GM19468 (cell line): ENCODE results near the gene PSMB7.

Experiments
- ATAC-seq: cut with Tn5 transposase; IDR thresholded peaks from one replicate; pipeline ENCODE4 v1.9.1; 2021; ENCODE audit warnings: mild to moderate bottlenecking, moderate library complexity, moderate number of reproducible peaks; ENCODE audit not compliant: unreplicated experiment; ENCODE audit errors: extremely low read depth

The PSMB7 gene

DNA sequence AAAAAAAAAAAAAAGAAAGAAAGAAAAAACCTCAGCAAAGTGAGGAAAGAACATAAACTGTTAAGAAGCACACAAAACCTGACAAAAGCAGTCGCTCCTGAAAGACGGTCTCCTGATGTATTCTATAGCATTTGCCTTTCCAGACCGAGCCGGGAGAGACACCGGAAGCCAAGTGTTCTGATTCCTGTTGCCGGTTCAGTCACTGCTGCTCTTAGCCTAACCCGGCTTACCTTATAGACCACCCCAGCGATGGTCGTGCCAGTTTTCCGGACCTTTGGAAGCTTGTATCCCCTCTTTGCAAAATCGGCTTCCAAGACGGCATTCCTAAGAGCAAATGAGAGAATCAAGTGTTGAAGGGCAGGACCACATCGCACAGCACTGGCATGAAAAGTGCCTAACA, 630 bp downstream of the PSMB7 start:
- ATAC-seq = no peak

DNA sequence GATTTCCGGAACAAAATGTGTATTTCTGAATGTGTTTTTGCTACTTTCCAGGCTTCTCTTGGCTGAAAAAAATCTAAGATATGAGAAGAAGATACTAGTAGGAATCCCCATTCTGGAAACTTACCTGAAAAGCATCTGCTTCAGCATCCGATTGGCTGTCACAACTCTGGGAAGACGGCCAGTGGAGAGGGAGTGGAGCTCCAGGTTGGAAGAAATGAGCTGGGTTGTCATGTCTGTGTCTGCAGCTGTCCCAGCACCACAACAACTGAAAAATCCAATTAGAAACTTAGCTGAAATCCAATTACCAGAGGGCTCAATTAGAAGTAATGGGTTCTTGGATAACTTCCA, 3.0 kb downstream of the PSMB7 start:
- no peak for ATAC-seq

DNA sequence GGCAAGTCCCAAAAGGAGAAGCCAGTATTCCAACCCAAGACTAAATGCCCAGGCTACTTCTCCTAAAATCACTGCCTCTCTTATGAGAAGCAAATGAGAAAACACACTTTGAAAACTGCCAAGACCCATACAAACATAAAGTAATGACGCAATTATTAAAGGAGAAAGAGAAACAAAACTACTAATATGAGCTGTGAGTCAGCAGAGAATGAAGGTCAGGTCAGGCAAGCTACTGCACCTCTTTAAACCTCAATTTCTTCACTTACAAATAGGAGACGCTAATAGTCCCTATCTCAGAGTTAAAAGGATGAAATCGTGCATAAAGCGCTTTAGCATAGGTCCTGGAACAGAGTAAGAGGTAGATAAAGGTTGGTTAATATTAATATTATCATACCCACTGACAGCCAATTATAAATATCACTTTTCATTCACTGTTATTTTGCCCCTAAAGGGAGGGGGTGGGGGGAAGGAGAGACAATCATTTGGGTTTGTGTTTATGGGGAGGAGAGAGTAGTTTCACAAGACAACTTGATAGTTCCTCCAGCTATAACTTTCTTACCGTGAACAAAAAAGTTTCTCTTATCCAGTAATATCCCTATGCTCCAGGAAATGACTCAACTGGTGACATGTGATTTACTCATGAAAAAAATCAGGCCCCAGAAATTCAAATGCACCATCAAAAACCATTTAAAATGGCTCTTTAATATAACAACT, 3.6 kb downstream of the PSMB7 start:
- no peak for ATAC-seq

DNA sequence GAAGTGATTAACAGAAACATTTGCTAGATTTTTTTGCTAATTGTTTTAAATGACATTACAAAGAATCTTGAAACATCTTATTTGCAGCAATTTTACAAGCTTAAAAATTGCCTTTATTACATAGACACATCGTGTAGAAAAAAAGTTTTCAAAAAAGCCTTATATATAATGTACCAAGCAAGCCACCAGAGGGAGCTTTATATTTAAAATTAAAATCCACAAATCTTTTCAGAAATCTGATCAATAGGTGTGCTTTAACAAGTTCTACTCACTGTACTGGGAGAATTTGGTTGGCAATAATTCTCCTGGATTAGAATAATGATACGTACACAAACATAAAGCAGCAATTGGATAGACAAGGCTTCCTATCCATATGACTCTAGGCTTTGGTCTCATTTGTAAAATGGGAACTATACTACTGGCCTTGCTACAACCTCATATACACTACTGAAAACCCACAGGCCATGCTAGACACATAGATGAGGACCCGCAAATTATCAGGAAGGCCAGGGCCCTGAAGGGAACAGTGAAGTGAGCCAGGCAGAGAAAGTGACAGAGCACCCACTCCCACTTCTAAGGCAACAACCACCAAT, 4.8 kb downstream of the PSMB7 start:
- no peak for ATAC-seq

DNA sequence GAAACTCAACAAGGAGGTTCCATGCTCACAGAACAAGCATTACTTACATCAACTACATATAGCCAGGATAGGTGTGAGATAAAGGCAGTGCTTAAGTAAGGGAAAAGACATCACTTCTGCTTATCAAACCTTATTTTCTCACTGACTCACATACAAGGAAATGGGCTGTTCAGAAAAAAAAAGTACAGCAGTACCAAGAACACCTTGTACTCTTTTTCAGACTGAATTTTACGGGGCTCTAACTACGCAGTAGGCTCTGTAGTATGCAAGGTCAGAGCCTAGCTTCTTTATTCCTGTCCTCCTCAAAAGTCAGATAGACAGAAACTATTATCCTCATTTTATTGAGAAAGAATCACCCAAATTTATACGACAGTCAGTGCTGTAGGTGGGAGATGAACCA, 5.8 kb downstream of the PSMB7 start:
- ATAC-seq = no peak

DNA sequence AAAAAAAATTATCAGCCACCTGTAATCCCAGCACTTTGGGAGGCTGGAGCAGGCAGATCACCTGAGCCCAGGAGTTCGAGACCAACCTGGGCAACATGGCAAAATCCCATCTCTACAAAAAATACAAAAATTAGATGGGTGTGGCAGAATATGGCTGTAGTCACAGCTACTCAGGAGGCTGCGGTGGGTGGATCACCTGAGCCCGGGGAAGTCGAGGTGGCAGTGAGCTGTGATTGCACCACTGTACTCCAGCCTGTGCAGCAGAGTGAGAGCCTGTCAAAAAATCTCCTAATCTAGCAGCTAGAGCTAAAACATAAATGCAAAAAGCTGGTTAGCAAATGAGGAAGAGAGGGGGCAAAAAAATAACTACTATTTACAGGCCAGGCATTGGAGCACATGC, 12.0 kb downstream of the PSMB7 start:
- ATAC-seq = no peak

DNA sequence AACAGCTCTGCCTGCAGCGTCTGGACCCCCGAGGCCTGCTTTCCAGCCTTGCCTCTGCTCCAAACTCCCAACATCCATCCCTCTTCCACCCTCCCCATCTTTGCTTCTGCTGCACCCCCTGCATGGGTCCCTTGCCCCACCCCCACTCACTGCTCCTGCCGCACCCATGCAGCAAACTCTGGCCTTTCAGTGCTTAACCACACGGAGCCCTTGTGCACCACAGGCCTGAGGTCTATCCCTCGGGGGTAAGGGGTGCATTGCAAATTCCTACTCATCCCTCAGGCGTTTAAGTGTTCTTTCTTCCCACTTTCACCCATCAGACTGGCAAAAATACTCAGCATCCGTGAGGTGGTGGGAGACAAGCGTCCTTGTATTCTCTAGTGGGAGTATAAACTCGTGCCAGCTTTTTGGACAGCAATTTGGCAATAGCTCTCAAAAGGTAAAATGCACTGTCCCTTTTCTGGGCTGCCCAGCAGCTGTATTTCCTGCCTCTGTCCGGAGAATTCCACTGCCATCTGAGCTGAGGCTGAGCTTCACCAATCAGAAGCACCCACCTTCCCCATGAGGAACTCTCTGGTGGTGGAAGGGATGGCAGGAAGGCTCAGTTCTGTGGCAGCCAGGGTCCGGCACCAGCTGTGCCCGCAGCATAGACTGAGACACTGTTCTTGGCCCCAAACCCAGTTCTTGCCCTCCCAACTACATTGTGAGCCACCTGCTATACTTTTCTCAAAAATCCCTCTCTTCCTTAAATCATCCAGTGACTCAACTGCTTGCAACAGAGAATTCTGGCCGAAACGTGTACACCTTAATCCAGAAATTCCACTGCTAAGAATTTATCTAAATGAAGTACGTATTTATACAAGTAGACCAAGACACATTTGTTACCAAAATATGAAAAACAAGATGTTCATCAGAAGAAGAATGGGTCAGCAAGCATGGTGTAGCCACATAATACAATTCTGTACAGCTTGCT, 15.0 kb downstream of the PSMB7 start:
- no peak for ATAC-seq

DNA sequence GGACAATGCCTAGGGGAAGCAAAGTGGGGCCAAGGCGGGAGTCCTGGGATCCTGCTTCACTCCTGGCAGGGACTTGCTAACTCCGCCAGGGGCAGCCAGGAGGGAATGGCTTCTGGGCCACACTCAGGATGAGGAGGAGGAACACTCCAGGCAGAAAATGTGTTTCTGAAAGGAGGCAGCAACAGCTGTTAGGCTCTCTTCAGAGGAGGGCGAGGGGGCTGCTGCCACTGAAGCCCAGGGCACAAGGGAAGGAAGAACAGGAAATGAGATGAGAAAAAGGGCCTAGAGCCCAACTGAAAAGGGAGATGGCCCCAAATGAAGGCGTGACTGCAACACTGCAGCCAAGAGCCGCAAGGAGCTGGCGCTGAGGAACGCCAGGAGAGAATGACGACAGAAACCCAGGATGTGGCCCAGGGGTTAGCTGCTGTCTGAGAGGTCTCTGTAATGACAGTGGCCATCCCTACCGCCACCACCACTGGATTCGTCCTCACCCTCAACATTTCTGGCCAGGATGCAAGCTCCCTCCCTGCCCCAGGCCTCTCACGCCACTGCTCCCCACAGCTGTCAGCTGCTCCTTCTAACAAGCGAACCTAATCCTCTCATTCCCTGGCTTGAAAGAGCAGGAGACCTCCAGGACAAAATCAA, 15.8 kb downstream of the PSMB7 start:
- ATAC-seq = no peak

DNA sequence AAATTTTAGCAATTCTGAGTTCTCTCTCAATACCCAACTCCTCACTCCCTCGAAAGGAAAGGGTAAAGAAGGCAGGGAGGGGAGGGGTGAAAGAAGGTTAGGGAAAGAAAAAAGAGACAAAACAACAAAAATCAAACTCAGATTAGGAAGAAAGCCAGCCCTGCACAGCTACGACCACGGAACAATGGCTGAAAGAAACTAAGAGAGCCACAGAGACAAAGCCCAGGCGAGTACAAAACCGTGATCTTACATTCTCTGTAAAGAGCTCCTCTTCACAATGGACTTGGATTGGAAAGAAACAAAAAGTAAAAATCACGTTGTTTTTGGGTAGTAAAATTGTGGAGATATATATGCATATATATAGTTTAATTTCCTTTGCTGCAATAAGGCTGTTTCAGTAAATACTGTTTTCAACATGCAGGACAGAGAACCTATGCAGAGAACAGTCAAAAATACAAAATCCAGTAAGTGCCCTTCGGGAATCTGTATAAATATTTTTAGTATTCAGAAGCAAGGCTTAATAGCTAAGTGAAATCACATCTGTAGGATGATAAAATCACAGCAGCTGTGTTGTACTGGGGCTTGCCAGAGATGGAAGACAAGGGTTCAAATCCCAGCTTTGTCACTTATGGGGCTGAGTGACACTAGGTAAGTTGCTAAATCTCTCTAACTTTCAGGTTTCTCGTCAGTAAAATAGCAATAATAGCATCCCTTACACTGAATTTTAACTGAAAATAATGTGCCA, 16.9 kb downstream of the PSMB7 start:
- ATAC-seq = no peak

DNA sequence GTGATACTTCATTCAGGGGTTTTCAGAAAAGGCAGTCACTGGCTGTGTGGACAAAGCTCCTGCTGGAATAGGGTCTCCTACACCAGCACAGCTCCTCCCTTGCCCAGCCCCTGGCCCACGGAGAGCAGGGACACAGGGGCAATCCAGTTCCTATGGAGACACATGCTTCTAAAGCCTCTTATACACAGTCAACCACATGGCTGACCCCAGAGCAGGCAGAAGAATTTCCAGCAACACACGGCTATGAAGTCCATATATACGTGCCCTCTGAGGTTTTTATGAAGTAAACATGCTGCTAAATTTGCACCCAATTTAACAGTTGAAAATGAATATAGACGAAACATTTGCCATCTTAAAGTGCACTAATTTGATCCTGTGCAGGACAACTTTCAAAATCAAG, 19.4 kb downstream of the PSMB7 start:
- no peak for ATAC-seq

DNA sequence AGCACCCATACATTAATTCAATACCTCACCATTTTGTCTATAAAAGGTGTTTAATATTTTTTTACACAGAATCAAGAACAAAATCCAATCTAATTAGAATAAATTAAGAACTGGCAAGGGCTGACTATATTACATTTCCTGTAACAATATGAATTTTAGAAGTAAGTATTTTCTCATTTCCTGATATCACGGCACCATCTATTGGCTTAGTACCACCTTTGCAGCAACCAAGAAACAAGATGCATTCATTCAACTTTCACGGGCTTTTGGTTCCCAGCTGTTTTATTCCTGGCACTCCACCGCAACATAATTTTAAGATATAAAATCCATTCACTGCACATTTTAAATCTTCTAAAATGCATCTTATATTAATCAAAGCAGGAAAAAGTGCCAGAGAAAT, 20.6 kb downstream of the PSMB7 start:
- ATAC-seq = no peak

DNA sequence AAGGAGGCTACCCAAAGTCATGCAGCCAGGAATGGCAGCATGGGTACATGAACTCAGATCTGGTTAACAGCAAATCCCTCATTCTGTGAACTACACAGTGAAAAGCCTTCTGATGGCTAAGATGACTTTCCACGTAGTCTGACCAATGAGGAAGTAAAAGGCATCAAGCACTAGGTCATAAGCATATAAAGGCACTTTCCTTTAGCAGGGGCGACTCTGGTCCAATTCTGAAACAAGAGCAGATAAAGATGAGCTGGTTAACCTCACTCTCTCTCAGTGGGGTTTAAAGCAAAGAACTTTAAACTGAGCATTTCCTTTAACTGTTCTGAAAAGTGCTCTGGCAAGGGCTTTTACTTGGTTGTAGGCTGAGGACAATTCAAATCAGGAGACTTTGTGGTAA, 21.1 kb downstream of the PSMB7 start:
- no peak for ATAC-seq

DNA sequence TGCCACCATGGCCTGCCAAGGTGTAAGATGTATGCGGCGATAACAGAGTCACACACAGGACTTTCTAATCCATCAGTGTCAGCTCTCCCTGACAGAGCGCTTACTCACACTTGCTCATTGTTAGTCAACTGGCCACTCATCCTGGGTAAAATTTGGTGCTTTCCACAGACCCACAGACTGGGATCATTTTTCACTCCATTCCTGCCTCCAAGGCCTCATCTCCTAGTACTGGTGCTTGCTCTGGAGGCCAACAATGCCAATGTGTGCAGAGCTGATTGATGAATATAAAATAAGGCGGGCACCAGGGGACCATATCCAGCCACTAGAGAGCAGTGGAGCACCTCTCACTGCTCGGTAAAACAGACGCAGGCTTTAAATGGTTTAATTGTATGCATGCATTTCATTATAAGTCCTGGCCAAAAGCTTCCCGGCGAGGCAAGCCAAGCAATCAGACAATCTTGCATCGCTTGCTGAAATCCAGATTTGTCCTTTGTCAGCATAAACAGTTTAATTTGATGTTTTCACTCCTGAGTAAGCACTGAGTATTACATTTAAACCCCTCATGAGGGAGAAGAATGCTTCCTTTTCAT, 22.3 kb downstream of the PSMB7 start:
- no peak for ATAC-seq

DNA sequence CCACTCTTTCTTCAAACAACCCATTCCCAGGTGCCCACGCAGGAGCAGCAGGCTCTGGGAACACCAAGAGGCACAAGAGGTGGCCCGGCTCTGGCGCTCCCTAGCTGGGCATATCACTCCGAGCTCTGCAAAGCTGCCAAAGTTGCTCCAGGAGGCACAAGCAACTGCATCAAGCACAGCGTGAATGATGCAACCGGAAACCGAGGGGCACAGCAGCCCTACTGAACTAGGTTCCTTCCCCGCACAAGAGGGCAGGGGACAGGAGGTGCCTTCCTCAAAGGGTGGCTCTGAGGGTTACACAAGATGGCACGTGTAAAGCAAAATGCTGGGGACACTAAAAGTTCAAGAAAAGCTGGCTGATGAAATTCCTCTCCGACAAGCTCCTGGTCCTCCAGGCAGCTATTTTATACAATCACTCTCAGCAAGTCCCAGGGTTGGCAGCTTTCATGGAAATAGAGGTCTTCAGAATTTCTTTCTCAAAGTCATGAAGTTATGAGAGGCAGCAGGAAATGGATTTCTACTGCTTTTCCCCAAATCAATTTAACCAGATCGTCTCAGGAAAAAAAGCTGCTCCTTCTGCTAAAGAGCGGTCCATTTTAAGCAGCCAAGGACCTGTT, 22.9 kb downstream of the PSMB7 start:
- no peak for ATAC-seq

DNA sequence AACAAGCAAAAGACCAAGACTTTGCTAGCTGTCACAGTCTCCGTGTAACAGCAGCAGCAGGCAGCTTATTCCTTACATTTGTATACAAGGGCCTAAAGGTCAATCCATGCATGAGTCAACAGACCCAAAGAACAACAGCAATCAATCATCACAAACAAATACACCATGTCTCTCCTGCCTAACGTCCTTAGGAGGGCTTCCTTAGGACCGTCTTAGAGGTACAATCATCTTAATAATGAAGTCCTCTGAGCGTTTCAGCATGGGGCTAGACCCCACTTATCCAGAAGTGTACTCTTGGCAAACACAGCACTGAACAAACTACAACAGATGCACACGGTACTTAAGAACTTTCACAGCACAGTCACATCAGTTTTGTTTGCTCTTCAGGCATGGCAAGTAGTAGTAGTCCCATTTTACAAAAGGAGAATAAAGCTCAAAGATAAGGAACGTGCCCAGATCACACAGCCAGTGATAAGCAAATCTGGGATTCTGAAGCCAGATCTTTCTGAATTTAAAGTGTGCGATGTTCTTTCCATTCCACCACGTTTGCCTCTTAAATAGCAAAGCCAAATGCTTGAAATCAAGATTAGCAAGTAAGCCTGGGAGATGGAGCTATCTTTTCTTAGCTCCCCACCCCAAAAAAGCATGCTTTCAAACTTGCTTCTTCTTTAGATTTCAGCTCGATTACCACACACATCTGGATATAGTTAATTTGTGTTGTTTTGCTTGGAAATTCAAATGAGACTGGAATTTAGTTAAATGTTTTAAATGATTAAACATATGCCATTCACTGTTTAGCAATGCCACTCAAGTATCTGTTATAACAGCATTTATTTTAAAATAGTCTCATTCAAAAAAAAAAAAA, 24.2 kb downstream of the PSMB7 start:
- no peak for ATAC-seq

DNA sequence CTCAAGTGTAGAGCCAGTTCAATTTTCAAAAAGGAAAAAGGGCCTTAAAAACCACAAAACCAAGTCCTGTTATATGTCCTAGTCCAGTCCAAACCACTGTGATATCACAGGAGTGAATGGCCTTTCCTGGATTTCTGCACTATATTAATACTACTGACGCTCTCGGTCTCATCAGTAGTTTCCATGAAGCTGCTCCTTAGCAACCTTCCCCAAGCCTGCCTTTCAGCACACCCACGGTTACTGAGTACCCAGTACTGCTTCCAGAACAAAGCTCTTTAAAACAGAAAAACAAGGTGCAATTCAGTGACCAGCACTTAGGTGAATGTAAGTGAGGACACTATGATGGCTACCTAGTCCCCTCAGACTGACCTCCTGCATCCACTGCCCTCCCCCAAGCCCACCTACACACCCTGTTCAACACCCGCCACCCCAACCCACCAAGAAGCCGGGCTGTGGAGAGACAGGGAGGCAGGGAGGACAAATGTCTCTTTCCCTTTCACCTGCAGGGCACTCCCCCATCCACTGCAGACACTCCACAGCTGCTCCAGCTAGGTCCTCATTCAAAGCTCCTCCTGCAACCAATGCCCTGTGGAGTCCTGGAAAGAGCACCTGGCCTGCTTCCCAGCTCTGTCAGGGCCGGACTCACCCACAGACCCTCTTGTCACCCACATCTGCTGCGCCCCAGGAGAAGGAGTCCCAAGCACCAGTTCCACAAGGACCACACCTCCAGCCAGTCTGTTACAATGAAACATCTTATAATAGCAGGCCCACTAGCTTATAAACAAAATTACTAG, 25.9 kb downstream of the PSMB7 start:
- no peak for ATAC-seq

DNA sequence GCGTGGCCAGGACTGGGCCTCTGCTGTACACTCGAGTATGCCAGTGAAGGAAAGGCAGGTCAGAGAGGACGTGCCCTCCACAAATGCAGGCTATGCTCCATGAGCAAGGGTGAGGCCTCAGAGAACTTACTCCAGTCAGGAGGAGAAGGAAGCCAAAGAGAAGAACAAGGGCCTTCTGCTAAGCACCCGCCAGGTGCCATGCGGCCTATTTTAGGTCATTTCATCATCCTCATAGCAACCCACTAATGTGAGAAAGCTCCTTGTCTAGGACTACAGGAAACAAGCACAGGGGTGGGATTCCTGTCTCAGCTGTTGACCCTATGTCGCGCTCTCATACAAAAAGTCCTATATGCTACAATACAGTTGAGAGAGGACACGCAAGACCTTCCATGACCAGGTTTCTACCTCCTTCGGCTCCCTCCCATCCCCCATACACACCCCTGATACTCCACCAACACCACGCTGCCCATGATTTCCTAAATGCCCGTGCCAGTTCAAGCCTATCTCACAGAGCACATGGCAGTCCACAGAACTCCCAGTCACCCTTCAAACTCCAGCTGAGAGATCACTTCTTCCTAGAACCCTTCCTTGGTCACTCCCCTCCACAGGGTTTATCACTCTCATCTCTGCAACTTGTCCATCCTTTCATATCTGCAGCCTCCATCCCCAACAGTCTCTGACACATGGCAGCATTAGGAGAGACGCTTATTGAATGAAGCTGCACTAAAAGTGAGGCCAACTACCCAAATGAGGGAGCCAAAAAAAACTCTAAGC, 26.8 kb downstream of the PSMB7 start:
- no peak for ATAC-seq
